ENCODE measurements around the gene LRP2BP.

Gene LRP2BP

DNA sequence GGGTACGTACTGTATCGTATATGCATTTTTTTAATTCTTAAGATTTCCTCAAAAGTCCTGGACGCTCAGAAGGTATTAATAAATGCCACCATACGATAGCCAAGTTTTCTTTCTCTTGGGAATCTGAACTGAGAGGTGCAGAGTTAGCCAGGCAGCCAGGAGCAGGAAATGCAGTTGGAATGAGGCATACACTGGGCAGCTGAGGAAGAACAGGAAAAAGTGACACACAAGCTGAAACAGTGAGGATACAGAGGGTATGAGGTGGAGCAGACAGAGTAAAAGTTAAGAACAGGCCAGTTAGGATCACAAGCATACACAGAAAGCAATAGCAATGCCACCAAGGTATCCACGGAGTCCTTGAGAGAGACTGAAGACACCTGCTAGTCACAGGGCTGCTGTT is 16.7 kb upstream of the LRP2BP start:
- no peak overlapping the region for H3K27ac ChIP-seq
- peaks cover 27% of the 10 kb centered on the region for H3K36me3 ChIP-seq (replicated peaks)
- no peak overlapping the region for H3K4me3 ChIP-seq (ENCODE audit: low read depth, low read length)
- in situ Hi-C loops (cut with HindIII; ENCODE audit: low pct_ligation_motif_present, low sequenced_read_pairs), result no loop called here
- DNase-seq, result no peak
- TF ChIP-seq CTCF (IDR thresholded peaks at IDR 0.05; ENCODE audit: low read depth, low read length, missing control alignments), result no peak
- H3K27me3 ChIP-seq (replicated peaks), result no peaks in the 10 kb centered on the region

GRCh38 chr4:185411849-185412248 is 16.1 kb upstream of the LRP2BP start:
- H3K27ac ChIP-seq, result no peak overlapping the region
- no peak for DNase-seq
- no peak overlapping the region for H3K4me3 ChIP-seq (ENCODE audit: low read depth, low read length)
- peaks cover 22% of the 10 kb centered on the region for H3K36me3 ChIP-seq (replicated peaks)
- no peak for TF ChIP-seq CTCF (IDR thresholded peaks at IDR 0.05; ENCODE audit: low read depth, low read length, missing control alignments)
- no peaks in the 10 kb centered on the region for H3K27me3 ChIP-seq (replicated peaks)
- in situ Hi-C loops (cut with HindIII; ENCODE audit: low pct_ligation_motif_present, low sequenced_read_pairs), result no loop called here

- TF ChIP-seq CTCF (IDR thresholded peaks at IDR 0.05; ENCODE audit: low read depth, low read length, missing control alignments), result no peak
- in situ Hi-C loops (cut with HindIII; ENCODE audit: low pct_ligation_motif_present, low sequenced_read_pairs), result no loop called here
- Histone ChIP-seq H3K4me3 (ENCODE audit: low read depth, low read length) (no peak overlapping the region), H3K36me3 (replicated peaks) (peaks cover 18% of the 10 kb centered on the region), H3K27me3 (replicated peaks) (no peaks in the 10 kb centered on the region), H3K27ac (no peak overlapping the region)
- DNase-seq, result no peak
Observed at GRCh38 chr4:185408432-185408831, 12.7 kb upstream of the LRP2BP start.

DNA sequence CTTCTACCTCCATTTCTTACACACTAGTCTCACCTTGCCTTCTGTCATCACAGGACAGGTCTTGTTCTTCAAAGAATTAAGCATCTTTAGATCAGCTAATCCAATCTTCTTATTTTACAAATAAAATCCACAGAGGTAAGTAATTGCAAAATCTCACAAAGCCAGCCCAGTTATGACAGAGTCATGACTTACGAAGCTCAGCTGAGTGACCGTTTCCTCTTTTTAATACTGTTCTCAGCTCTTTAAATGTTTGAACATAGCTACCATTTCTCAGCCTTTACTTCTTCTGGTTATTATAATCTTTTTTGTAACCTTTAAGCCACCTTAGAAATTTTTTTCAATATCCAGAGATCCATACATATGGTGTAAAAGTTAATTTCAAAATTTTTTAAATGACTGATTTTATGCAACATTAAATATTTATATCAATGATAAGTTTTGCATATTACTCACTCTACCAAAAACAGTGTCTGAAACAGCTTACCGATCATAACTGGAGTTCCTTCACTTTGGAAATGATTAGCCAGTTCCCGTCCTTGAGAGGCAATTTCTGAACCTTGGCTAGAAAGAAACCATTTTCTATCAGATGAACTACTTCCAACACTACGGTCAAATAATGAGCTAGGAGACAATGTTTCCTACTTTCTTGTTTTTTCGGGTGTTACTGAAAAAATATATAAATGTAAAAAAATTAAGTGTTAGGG is 9.7 kb upstream of the LRP2BP start:
- H3K27me3 ChIP-seq (replicated peaks), result no peaks in the 10 kb centered on the region
- TF ChIP-seq CTCF (IDR thresholded peaks at IDR 0.05; ENCODE audit: low read depth, low read length, missing control alignments), result no peak
- H3K4me3 ChIP-seq (ENCODE audit: low read depth, low read length), result no peak overlapping the region
- no peak overlapping the region for H3K27ac ChIP-seq
- DNase-seq, result no peak
- in situ Hi-C loops (cut with HindIII; ENCODE audit: low pct_ligation_motif_present, low sequenced_read_pairs), result no loop called here
- peaks cover 10% of the 10 kb centered on the region for H3K36me3 ChIP-seq (replicated peaks)

DNA sequence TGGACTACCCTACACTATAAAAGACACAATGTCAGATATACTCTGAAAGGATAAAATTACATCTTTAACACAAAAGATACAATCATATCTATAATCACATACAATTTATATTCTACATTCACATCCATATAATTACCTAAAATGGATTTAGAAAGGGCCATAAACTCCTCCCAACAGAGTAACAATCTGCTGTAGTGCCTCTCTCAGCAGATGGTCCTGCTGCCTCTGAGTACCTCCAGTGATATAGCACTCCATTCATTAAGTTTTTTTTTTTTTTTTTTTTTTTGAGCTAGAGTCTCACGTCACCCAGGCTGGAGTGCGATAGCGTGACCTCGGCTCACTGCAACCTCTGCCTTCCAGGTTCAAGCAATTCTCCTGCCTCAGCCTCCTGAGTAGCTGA is 8.3 kb upstream of the LRP2BP start:
- H3K36me3 ChIP-seq (replicated peaks), result peaks cover 5% of the 10 kb centered on the region
- DNase-seq, result no peak
- in situ Hi-C loops (cut with HindIII; ENCODE audit: low pct_ligation_motif_present, low sequenced_read_pairs), result no loop called here
- H3K27me3 ChIP-seq (replicated peaks), result no peaks in the 10 kb centered on the region
- no peak overlapping the region for H3K27ac ChIP-seq
- no peak overlapping the region for H3K4me3 ChIP-seq (ENCODE audit: low read depth, low read length)
- TF ChIP-seq CTCF (IDR thresholded peaks at IDR 0.05; ENCODE audit: low read depth, low read length, missing control alignments), result no peak

DNA sequence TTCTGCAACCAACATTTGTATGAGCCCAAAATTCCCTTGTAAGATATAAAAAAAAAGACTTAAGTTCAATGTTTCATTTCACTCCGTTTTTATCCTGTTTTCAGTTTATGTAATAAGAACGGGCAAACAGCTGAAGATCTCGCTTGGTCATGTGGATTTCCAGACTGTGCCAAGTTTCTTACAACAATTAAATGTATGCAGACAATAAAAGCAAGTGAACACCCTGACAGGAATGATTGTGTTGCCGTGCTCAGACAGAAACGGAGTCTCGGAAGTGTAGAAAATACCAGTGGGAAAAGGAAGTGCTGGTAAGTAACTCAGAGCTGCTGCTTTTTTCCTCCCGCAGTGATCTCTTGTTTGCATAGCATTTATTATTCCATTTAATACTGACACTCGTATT is 3.7 kb upstream of the LRP2BP start:
- no peaks in the 10 kb centered on the region for H3K36me3 ChIP-seq (replicated peaks)
- in situ Hi-C loops (cut with HindIII; ENCODE audit: low pct_ligation_motif_present, low sequenced_read_pairs), result no loop called here
- H3K4me3 ChIP-seq (ENCODE audit: low read depth, low read length), result no peak overlapping the region
- no peak for DNase-seq
- no peak for TF ChIP-seq CTCF (IDR thresholded peaks at IDR 0.05; ENCODE audit: low read depth, low read length, missing control alignments)
- no peaks in the 10 kb centered on the region for H3K27me3 ChIP-seq (replicated peaks)
- no peak overlapping the region for H3K27ac ChIP-seq
